GM12872 (cell line): ENCODE data around the gene LBHD2.
A peak's percentile ranks its signal among the peaks of the same experiment; 100 is the strongest.

Source experiments
- CTCF ChIP-seq: IDR thresholded peaks from 3 replicates; pipeline ENCODE4 v1.5.1; 2011; ENCODE audit warnings: low read depth, mild to moderate bottlenecking, low read length, moderate library complexity; ENCODE audit not compliant: insufficient read depth

The LBHD2 gene

GRCh38 chr14:103123634-103124500, 39.9 kb downstream of the LBHD2 start:
- peak; percentile 51 for TF ChIP-seq CTCF

GRCh38 chr14:103124501-103125001, 40.5 kb downstream of the LBHD2 start:
- TF ChIP-seq CTCF, result no peak

GRCh38 chr14:103125098-103126070, 41.4 kb downstream of the LBHD2 start:
- TF ChIP-seq CTCF, result no peak

GRCh38 chr14:103126088-103126872, 42.3 kb downstream of the LBHD2 start:
- no peak for TF ChIP-seq CTCF

GRCh38 chr14:103126873-103127304, 42.9 kb downstream of the LBHD2 start:
- no peak for TF ChIP-seq CTCF

- no peak for TF ChIP-seq CTCF
Measured at GRCh38 chr14:103127356-103127755, 43.3 kb downstream of the LBHD2 start.
